K562 (cell line): ENCODE measurements around the gene HK1. TPM values are rescaled to one million over a fixed set of nuclear protein-coding genes. Genes with fewer than 3 reads are reported as not detected.

Experiments
- ATAC-seq: fragments of 200-7000 bp; cut with Tn5 transposase; 3 replicates; pipeline ENCODE4 v1.9.1; 2020; ENCODE audit warnings: moderate library complexity
- BruUV-seq: library from RNA; stranded (reverse); fragments of 400-500 nt; replicated peaks from 2 replicates; lab custom pipeline; 2021; lab: Mats Ljungman, UMichigan
- CTCF ChIA-PET: fragments of 300-600 bp; formaldehyde crosslinking; extraction: SDS; loops from one replicate; lab custom pipeline; 2021; ENCODE audit warnings: low intra/inter-chr PET ratio; lab: Yijun Ruan, JAX
- POLR2A ChIA-PET: fragments of 300-600, 350-650 bp; sonication (Branson Sonifier 250); formaldehyde crosslinking; extraction: SDS; loops from one replicate; lab custom pipeline; 2021; ENCODE audit warnings: antibody characterized with exemption, inconsistent platforms; lab: Yijun Ruan, JAX
- DNase-seq, 4 experiments: peaks; one replicate each; pipeline versions ENCODE4 v3.0.0 to v3.0.0-alpha.2; 2011 to 2018; ENCODE audit warnings: low spot score in 3 of 4, mixed read lengths in 3 of 4; ENCODE audit errors: extremely low read depth in 1 of 4
- FAIRE-seq: peaks from 2 replicates; lab custom pipeline; 2011; peaks lifted over from hg19 to GRCh38; lab: Jason Lieb, UNC
- H2AFZ ChIP-seq: 2 replicates; pipeline ENCODE4 v1.6.0; 2011; ENCODE audit warnings: low read depth, low read length, control low read depth, inconsistent platforms
- H3K27ac ChIP-seq: fragments of 200-600 bp; 3 replicates; pipeline ENCODE4 v1.8.0; 2011; ENCODE audit warnings: low read depth, mild to moderate bottlenecking, control low read depth, inconsistent platforms, low read length, moderate library complexity, mixed read lengths; ENCODE audit errors: extremely low read depth
- H3K27me3 ChIP-seq, 2 experiments: fragments of 300-600 bp in 1 of 2; 2 replicates in 1 of 2; 3 replicates in 1 of 2; pipeline versions ENCODE4 v1.6.0 to v1.8.0; 2011; ENCODE audit warnings: inconsistent platforms in 2 of 2, low read length in 2 of 2, mild to moderate bottlenecking in 1 of 2, mixed read lengths in 1 of 2, moderate library complexity in 1 of 2; ENCODE audit not compliant: control insufficient read depth in 2 of 2, insufficient read depth in 2 of 2
- H3K36me3 ChIP-seq: fragments of 300-600 bp; 3 replicates; pipeline ENCODE4 v1.8.0; 2011; ENCODE audit warnings: mild to moderate bottlenecking, low read length, inconsistent platforms; ENCODE audit not compliant: control insufficient read depth, insufficient read depth
- H3K4me1 ChIP-seq, 2 experiments: fragments of 200-600 bp in 1 of 2; replicated peaks in 1 of 2; 2 replicates in 1 of 2; 3 replicates in 1 of 2; pipeline versions ENCODE4 v1.5.1 to v1.8.0; 2011; ENCODE audit warnings: inconsistent platforms in 2 of 2, low read length in 2 of 2, mild to moderate bottlenecking in 1 of 2, mixed read lengths in 1 of 2, moderate library complexity in 1 of 2; ENCODE audit not compliant: control insufficient read depth in 2 of 2, insufficient read depth in 2 of 2
- H3K4me2 ChIP-seq: 2 replicates; pipeline ENCODE4 v1.6.1; 2011; ENCODE audit warnings: low read length, control low read depth, inconsistent platforms, mixed read lengths; ENCODE audit not compliant: insufficient read depth
- H3K4me3 ChIP-seq: fragments of 200-600 bp; sonication (generic), shearing (Covaris generic); 2 replicates; pipeline ENCODE4 v1.5.1; 2016; ENCODE audit warnings: control low read depth, inconsistent platforms
- H3K79me2 ChIP-seq: fragments of 200-600 bp; 3 replicates; pipeline ENCODE4 v1.8.0; 2011; ENCODE audit warnings: low read length, inconsistent platforms; ENCODE audit not compliant: control insufficient read depth, insufficient read depth
- H3K9ac ChIP-seq, 2 experiments: 2 replicates each; pipeline versions ENCODE4 v1.6.0 to v1.6.1; 2011; ENCODE audit warnings: low read depth in 2 of 2, low read length in 2 of 2, control low read depth in 1 of 2, inconsistent platforms in 1 of 2, mild to moderate bottlenecking in 1 of 2, mixed read lengths in 1 of 2; ENCODE audit not compliant: insufficient read depth in 1 of 2
- H3K9me1 ChIP-seq: one replicate; pipeline ENCODE4 v1.6.0; 2011; ENCODE audit warnings: inconsistent platforms, mild to moderate bottlenecking, low read length, moderate library complexity; ENCODE audit not compliant: control insufficient read depth, insufficient read depth
- H3K9me3 ChIP-seq: replicated peaks from 2 replicates; pipeline ENCODE4 v1.5.1; 2011; ENCODE audit warnings: low read depth, low read length, inconsistent platforms; ENCODE audit not compliant: control insufficient read depth, insufficient read depth
- H4K20me1 ChIP-seq: replicated peaks from 2 replicates; pipeline ENCODE4 v1.6.1; 2011; ENCODE audit warnings: low read length, inconsistent platforms, mixed read lengths; ENCODE audit not compliant: control insufficient read depth, insufficient read depth
- DPF2 ChIP-seq: fragments of 450-650 bp; IDR thresholded peaks from 2 replicates; pipeline ENCODE4 v1.6.1; 2016
- ZBTB17 ChIP-seq: fragments of 450-650 bp; formaldehyde crosslinking; IDR thresholded peaks from 2 replicates; pipeline ENCODE4 v1.4.0; 2020; ENCODE audit warnings: mild to moderate bottlenecking
- ZNF140 ChIP-seq: fragments of 250-450 bp; sonication (Bioruptor Pico); IDR thresholded peaks from 2 replicates; pipeline ENCODE4 v1.8.0; 2021; ENCODE audit warnings: moderate library complexity, mild to moderate bottlenecking, inconsistent platforms
- ZNF175 ChIP-seq: fragments of 200-800 bp; sonication (Bioruptor generic); IDR thresholded peaks from 2 replicates; pipeline ENCODE4 v1.6.1; 2016; ENCODE audit warnings: low read depth, mild to moderate bottlenecking, missing genetic modification characterization, missing compliant biosample characterization
- WGBS: fragments of 100-300 bp; shearing (Covaris generic); methylation state at CpG from one replicate; pipeline ENCODE4 v1.1.6; 2016; ENCODE audit warnings: low coverage, mixed read lengths; ENCODE audit not compliant: insufficient coverage; ENCODE audit errors: missing lambda C conversion rate; 5-methylcytosine and 5-hydroxymethylcytosine counted together
- in situ Hi-C: fragments of 300-500 bp; cut with MboI; formaldehyde crosslinking; loops from 4 replicates; pipeline ENCODE4 v1.15.0; 2018; ENCODE audit warnings: inconsistent platforms, mixed read lengths
- intact Hi-C: fragments of 100-400 bp; cut with micrococcal nuclease; formaldehyde crosslinking; loops from 2 replicates; pipeline ENCODE4 v1.14.2; 2022
- polyA plus RNA-seq, 8 experiments: library from polyadenylated mRNA; depleted of rRNA in 4 of 8; stranded (reverse) in 5 of 8; unstranded in 3 of 8; fragments of >200 nt; fragmentation: Nextera tagmentation in 2 of 8; fragmentation: Illumina TruSeq in 1 of 8; extraction: Ambion mirVana in 2 of 8; extraction: Trizol in 1 of 8; gene quantifications; 2 replicates each; pipeline versions ENCODE4 v1.2.1 to v1.2.3, GENCODE V29; 2011 to 2014; ENCODE audit warnings: inconsistent platforms in 1 of 8, missing spikeins in 1 of 8
- total RNA-seq, 7 experiments: library from RNA; depleted of rRNA in 6 of 7; stranded (reverse); fragments of >200 nt in 6 of 7; fragmentation: Illumina TruSeq in 2 of 7; extraction: Trizol in 2 of 7; gene quantifications; 2 replicates each; pipeline versions ENCODE4 v1.2.1 to v1.2.3, GENCODE V29; 2011 to 2021; ENCODE audit warnings: low replicate concordance in 1 of 7

HK1 gene
- total and polyA plus RNA-seq, 9 of the 15 experiments (the other 6 are each of a cell fraction or from before 2014, with no cell fraction given): 29.2 to 444 (median 193) TPM

DNA sequence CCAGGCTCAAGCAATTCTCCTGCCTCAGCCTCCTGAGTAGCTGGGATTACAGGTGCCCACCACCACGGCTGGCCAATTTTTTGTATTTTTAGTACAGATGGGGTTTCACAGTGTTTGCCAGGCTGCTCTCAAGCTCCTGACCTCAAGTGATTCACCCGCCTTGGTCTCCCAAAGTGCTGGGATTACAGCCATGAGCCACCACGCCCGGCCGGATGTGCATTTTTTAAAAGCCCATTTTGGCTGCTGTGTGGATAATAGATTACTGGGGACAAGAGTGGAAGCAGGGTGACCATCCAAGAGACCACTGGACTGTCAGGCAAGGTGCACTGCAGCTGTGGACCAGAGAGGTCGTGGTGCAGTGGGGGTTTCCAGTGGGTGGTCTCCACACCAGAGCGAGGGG lies 36.7 kb upstream of the HK1 start:
- Histone ChIP-seq H3K9me3 (no peaks in the 10 kb centered on the region), H4K20me1 (no peaks in the 10 kb centered on the region), H3K27me3 (no peaks in the 10 kb centered on the region), H3K36me3 (no peaks in the 10 kb centered on the region), H2AFZ (peak overlapping the region; percentile 76), H3K4me2 (peak overlapping the region; percentile 33), H3K4me1 (peaks cover 16 to 22% of the 10 kb centered on the region in 2 experiments; a peak in 4 of 5 replicates), H3K4me3 (no peak overlapping the region), H3K9ac (peak overlapping the region; percentile 17 to 86; a peak in 3 of 4 replicates), H3K9me1 (no peaks in the 10 kb centered on the region), H3K79me2 (no peaks in the 10 kb centered on the region), H3K27ac (no peak overlapping the region)
- ATAC-seq (peak; percentile 7; the same call in 2 of the 3 replicates), FAIRE-seq (no peak), DNase-seq (peak in 1 of 4 experiments; percentile 40)
- in situ Hi-C loops: loop anchor here (25.0 kb wide), 1 partner anchor 396 kb away; the partner anchor contains the start of gene FAM241B
- intact Hi-C loops: no loop called here
- ChIA-PET POLR2A (interaction anchor here (0.7 to 2.3 kb wide), 5 partner anchors 12 to 98 kb away, joined by 3 to 7 read pairs (median 4); partner anchors contain the start of gene SUPV3L1), CTCF (interaction anchor here (0.6 kb wide), 1 partner anchor 272 kb away, joined by 3 read pairs; no protein-coding TSS in a partner anchor)
- WGBS: 52% methylated on average over 7 of the region's 7 CpGs
- BruUV-seq: no TSS peak
- TF ChIP-seq ZBTB17: no peak
- 0 out of 2 replicates have a peak, but pooled peaks have one; percentile 34 for TF ChIP-seq ZNF175 (CRISPR knock-in tag)
- TF ChIP-seq DPF2: no peak
- TF ChIP-seq ZNF140 (CRISPR knock-in tag): no peak
